GM18520 (cell line): ENCODE measurements around the gene SAP30.
A peak's percentile ranks its signal among the peaks of the same experiment; 100 is the strongest.

Experiments
- ATAC-seq: cut with Tn5 transposase; IDR thresholded peaks from one replicate; pipeline ENCODE4 v1.9.1; 2021; ENCODE audit not compliant: unreplicated experiment

Gene SAP30

GRCh38 chr4:173411106-173411693 lies 40.4 kb downstream of the SAP30 start:
- no peak for ATAC-seq

DNA sequence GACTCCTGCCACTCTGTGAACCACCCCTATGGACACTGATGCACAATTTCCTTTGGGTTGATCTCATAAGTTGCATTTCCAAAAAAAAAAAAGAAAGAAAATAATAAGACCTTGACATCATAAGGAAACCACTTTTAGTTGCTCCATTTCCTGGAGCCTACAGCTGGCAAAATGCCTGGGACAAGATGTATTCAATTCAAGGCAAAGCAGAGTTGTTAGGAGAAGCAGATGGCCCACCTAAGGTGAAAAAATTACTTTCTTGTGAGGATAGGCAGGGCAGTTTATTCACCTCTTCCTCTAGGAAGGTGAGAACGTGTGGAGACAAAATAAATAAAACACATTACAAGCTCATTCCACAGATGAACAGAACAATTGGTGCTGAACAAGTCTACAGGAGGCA lies 42.3 kb downstream of the SAP30 start:
- no peak for ATAC-seq

DNA sequence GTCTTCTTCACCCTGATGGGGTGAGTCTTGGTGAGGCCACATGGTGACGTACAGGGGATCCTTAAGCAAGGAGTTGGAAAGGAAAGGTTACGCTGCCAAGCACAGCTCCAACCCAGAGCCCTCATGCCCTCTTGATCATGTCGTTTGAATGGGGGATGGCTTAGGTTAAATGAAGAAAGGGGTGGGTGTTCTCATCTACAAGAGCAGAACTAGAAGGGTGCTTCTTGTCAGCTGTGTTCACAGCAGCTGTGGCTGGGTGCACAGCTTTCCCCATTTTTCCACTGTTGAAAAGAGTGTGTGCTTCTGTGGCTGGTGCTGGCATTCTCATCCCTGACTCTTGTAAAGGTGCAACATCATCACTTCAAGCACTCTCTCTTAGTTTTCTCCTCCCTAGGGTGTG lies 43.7 kb downstream of the SAP30 start:
- ATAC-seq: no peak

DNA sequence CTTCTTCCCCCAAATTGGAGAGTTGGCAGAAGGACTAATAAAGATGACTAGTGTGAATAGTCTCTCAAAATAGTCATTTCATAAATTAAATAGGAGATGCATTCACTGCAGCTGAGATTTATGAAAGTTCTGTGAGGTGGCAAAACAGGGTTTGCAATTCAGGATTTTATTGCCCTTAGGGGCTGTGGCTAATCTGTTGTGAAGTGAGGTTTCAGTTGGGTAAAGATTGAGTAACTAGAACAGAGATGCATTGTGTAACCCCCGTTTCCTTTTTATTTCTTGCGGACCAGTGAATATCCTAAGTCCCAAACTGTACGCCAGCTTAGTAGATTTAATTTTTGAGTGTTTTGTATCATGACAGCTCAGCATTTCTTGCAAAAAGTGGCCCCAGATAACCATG lies 44.3 kb downstream of the SAP30 start:
- no peak for ATAC-seq

GRCh38 chr4:173415885-173416653 lies 45.3 kb downstream of the SAP30 start:
- no peak for ATAC-seq

DNA sequence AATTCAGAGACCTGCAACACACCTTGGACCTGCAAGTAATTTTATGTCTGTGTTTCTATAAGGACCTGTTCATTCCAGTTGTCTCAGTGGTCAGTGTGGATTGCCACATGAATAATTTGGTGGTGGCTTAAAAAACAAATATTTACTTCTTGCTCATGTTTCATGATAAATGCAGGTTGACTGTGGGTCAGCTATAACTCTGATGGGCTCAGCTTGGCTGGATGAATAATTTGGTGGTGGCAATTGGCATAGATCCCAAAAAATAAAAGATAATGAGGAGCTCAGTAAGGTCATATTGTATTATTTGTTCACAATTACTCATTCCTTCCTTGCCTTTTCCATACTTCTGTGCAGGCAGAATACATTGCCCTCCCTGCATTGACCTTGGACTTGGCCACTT lies 47.1 kb downstream of the SAP30 start:
- ATAC-seq: no peak

DNA sequence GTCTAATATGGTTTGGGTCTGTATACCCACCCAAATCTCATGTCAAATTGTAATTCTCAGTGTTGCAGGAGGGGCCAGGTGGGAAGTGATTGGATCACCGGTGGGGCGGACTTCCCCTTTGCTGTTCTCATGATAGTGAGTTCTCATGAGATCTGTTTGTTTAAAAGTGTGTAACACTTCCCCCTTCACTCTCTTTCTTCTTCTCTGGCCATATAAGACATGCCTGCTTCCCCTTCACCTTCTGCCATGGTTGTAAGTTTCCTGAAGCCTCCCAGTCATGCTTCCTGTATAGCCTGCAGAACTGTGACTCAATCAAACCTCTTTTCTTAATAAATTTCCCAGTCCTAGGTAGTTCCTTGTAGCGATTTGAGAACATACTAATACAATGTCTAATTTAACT lies 47.9 kb downstream of the SAP30 start:
- no peak for ATAC-seq

GRCh38 chr4:173420324-173420752 lies 49.6 kb downstream of the SAP30 start:
- peak; percentile 46 for ATAC-seq

GRCh38 chr4:173420801-173421200 lies 50.0 kb downstream of the SAP30 start:
- no peak for ATAC-seq

DNA sequence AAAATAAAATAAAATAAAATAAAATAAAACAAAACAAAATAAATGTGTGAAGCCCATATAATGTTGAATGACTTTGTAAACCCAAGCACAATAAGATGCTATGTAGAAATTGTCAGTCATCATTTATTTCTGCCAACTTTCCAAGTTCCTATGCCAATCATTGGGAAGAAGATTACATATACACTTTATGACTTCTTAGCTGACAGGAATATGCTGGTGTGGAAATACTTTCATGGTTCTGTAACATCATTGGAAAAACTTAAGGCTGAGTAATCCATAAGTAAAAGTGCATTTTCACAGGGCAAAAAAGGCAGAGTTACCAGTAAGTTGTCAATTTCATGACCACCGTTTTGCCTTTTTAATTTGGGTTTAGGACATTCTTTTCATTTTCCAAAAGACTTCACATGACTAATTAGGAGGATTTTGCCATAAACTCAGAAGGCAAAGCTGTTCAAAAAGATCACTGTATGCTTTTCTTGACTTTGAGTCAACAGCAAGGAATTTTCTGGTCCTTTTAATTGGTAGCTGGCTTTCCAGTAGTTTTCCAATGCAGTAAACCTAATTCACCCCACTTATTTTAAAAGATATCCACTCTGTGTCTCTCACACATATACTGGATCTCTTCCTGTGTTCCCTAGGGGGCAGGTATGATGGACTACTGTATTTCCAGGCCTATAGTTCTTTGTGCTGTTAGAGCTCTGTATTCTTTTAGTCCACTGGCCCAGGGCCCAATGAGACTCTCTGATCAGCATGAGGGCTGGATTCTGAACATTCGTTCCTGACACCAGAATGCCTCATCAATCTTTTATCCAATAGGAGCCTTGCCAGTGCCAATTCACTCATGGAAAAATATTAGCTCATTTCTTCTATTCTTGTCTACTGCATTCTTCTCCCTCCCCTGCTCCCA lies 54.4 kb downstream of the SAP30 start:
- no peak for ATAC-seq

DNA sequence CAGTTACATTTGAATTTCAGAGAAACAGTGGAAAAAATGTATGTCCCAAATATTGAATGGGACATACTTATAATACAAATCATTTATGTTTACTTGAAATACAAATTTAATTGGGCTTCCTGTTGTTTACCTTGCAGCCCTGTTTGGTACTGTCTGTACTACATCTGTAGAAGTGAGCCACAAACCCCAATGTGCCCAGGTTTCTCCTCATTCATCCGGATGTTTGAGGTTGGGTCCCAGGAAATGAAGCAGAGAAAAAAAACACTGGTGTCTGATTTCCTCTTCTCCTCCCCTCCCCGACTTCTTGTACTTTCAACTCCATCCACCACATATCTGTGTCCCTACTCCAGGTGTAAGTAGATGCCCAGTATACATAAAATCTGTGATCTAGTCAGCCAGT lies 55.3 kb downstream of the SAP30 start:
- no peak for ATAC-seq
